AG04449 (cell line): ENCODE measurements around the gene AFAP1L2.

Experiments
- CTCF ChIA-PET: fragments of 350-600 bp; formaldehyde crosslinking; extraction: SDS; loops from one replicate; lab custom pipeline; 2021; ENCODE audit warnings: antibody characterized with exemption; lab: Yijun Ruan, JAX
- POLR2A ChIA-PET: fragments of 400-600, 350-600 bp; formaldehyde crosslinking; extraction: SDS; loops from one replicate; lab custom pipeline; 2020; ENCODE audit warnings: antibody characterized with exemption, inconsistent platforms; lab: Yijun Ruan, JAX
- DNase-seq: peaks from one replicate; pipeline ENCODE4 v3.0.0-alpha.2; 2010; ENCODE audit warnings: low read depth, low spot score
- H3K4me3 ChIP-seq: 2 replicates; pipeline ENCODE4 v1.5.1; 2011; ENCODE audit warnings: low read depth, mild to moderate bottlenecking, control low read depth, low read length
- TF ChIP-seq, protein P1 (sequence below): IDR thresholded peaks from one replicate; pipeline ENCODE4 v1.5.1; 2011; ENCODE audit warnings: mild to moderate bottlenecking, moderate library complexity, low read length, control low read depth, inconsistent platforms; ENCODE audit not compliant: insufficient read depth; ENCODE audit errors: missing control alignments

AFAP1L2 gene

DNA sequence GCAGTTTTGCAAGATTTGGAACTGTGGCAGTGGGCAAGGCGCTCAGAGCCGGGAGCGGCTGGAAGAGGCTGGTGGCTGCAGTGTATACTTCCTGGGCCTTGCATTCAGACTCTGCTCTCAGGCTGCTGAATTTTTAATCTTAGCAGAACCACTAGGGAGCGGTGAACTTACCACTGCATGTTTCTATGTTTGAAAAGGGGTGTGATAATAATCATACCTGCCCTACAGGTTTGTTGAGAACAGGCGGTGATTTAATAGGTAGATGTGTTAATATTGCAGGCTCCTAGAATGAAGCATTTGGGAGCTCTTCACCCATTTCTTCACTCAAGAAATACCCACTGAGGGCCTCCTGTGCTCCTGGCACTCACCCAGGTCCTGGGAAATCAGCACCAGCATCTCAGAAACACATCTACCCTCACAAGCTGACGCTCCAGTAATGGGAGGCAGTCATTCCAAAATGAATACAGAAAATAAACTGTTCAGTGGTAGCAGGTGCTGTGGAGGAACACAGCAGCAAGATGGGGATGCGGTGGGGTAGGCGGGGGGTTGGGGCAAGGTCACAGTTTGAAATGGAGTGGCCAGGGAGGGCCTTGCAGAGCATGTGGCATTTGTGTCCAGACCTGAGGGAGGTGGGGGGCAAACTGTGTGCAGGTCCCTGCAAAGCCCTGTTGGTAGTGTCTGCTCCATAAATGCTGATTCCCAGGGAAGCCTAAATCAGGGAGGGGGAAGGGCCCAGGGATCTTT lies 124.2 kb downstream of the AFAP1L2 start:
- POLR2A ChIA-PET, result no interaction called here
- TF ChIP-seq, protein P1, sequence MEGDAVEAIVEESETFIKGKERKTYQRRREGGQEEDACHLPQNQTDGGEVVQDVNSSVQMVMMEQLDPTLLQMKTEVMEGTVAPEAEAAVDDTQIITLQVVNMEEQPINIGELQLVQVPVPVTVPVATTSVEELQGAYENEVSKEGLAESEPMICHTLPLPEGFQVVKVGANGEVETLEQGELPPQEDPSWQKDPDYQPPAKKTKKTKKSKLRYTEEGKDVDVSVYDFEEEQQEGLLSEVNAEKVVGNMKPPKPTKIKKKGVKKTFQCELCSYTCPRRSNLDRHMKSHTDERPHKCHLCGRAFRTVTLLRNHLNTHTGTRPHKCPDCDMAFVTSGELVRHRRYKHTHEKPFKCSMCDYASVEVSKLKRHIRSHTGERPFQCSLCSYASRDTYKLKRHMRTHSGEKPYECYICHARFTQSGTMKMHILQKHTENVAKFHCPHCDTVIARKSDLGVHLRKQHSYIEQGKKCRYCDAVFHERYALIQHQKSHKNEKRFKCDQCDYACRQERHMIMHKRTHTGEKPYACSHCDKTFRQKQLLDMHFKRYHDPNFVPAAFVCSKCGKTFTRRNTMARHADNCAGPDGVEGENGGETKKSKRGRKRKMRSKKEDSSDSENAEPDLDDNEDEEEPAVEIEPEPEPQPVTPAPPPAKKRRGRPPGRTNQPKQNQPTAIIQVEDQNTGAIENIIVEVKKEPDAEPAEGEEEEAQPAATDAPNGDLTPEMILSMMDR, result no peak
- CTCF ChIA-PET, result interaction anchor here (1.0 kb wide), 1 partner anchor 175 kb away, joined by 3 read pairs; no protein-coding TSS in a partner anchor
- no peak for DNase-seq
- no peak overlapping the region for H3K4me3 ChIP-seq

DNA sequence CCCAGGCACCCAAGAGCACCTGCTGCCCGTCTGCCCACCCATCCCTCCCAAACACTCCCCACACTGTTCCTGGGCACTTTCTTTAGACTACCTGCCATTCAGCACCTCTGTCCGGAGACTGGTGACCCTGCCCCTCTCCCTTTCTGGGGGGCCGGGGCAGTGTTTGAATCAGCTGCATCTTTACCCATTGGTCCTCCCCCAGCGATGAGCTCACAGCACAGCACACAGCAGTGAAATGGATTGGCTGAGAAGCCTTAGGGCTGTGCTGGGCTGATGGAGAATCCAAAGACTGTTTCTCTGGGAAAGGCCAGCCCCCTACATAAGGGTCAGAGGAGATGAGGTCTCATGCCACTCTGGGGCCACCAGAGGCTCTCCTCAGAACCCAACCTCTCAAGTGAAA lies 125.0 kb downstream of the AFAP1L2 start:
- H3K4me3 ChIP-seq, result no peak overlapping the region
- CTCF ChIA-PET, result no interaction called here
- POLR2A ChIA-PET, result no interaction called here
- TF ChIP-seq, protein P1, result no peak
- no peak for DNase-seq

DNA sequence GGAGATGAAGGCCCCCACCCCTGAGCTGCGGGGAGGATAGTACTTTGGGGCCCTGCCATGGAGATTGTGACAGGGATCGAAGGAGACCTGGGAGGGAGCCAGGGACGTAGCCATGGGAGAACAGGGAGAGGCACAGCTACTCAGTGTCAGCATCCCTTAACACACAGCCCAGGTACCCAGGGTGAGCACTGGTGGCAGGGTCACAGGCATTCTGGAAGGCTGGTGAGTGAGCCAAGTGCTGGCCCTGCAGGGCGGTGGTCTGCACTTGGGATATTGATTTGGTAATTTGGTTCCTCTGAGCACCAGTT lies 125.5 kb downstream of the AFAP1L2 start:
- CTCF ChIA-PET, result no interaction called here
- DNase-seq, result no peak
- POLR2A ChIA-PET, result no interaction called here
- TF ChIP-seq, protein P1, result no peak
- no peak overlapping the region for H3K4me3 ChIP-seq

DNA sequence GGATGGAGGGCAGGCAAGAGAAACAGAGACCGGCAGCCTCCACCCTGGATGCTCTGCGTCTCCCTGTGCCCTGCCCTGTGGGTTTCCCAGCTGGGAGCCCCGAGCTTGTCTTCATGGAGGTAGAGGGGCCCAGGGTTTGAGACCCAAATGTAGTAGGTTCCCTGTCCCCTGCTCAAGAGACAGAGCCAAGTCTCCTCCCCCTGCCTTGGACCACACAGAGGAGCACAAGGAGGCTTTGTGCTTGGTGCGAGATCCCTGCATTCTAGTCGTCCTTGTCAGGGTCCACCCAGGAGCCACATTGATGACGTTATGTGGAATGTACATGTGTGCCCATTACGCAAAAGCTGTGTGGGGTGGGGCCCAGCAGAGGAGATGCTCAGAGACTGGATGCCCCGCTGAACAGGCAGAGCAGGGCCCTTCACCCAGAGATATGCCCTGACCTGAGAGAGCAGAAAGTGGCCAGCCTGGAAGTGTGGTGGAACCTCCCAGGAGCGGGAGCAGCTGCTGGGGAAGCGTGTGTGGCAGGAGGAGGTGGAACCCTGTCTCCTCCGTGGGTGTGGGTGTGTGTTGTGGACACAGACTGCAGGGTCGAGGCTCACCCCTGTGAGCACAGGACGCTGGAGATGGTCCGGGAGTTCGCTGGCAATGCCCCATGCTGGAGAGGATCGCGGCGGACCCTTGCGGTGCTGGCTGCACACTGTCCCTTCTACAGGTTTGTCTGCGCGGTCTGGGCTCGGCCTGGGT lies 126.0 kb downstream of the AFAP1L2 start:
- no peak for DNase-seq
- ChIA-PET CTCF (no interaction called here), POLR2A (no interaction called here)
- TF ChIP-seq, protein P1, result no peak
- H3K4me3 ChIP-seq, result no peak overlapping the region

DNA sequence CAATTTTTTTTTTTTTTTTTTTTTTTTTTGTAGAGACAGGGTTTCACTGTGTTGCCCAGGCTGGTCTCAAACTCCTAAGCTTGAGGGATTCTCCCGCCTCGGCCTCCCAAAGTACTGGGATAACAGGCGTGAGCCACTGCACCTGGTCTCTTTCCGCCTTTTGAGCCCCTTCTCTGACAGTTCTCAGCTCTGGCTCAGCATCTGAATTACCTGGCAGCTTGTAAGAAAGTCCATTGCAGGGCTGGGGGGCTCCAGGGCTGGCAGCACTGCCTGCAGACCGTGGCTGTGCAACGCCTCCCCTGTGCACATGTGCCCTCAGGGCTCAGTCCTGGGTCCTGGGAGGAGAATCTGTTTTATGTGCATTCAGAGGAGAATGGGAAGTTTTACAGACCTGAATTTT lies 127.6 kb downstream of the AFAP1L2 start:
- POLR2A ChIA-PET, result no interaction called here
- no peak overlapping the region for H3K4me3 ChIP-seq
- CTCF ChIA-PET, result interaction anchor here (1.2 kb wide), 1 partner anchor 195 kb away, joined by 3 read pairs; no protein-coding TSS in a partner anchor
- no peak for DNase-seq
- TF ChIP-seq, protein P1, result no peak

DNA sequence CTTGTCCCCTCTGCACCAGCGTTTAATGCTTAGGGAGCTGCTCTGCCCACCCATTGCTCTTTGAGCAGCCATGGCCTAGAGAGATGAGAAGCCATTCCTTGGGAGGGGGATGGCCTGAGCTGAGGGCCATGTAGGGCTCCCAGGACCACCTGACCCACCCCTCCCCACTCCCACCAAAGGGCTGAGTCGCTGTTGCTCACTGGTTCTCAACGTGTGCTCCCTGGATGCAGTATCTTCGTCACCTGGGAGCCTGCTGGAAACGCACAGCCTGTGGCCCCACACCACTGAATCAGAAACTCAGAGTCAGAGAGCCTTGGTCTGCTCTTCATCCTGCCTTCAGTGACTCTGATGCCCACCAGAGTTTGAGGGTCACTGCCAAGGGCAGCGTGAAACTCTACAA lies 128.2 kb downstream of the AFAP1L2 start:
- CTCF ChIA-PET, result interaction anchor here (1.2 to 1.4 kb wide), 2 partner anchors 28 to 195 kb away, joined by 3 to 4 read pairs; no protein-coding TSS in a partner anchor
- TF ChIP-seq, protein P1, result no peak
- DNase-seq, result no peak
- H3K4me3 ChIP-seq, result no peak overlapping the region
- POLR2A ChIA-PET, result no interaction called here
